HEK293 (cell line): ENCODE results near the gene DDX23.

Experiments
- SP2 ChIP-seq: fragments of 450-650 bp; formaldehyde crosslinking; IDR thresholded peaks from 2 replicates; pipeline ENCODE4 v1.5.1; 2016; ENCODE audit warnings: missing biosample characterization, missing genetic modification characterization
- TCF7L2 ChIP-seq: IDR thresholded peaks from 2 replicates; pipeline ENCODE4 v1.6.1; 2011; ENCODE audit warnings: low read depth, mild to moderate bottlenecking, inconsistent platforms, low read length, moderate library complexity, borderline replicate concordance
- ZNF157 ChIP-seq: fragments of 450-650 bp; formaldehyde crosslinking; IDR thresholded peaks from 2 replicates; pipeline ENCODE4 v1.5.1; 2016; ENCODE audit warnings: missing biosample characterization, missing genetic modification characterization
- ZNF529 ChIP-seq: fragments of 450-650 bp; formaldehyde crosslinking; IDR thresholded peaks from 2 replicates; pipeline ENCODE4 v1.5.1; 2017; ENCODE audit warnings: missing genetic modification characterization, missing biosample characterization; ENCODE audit not compliant: insufficient replicate concordance
- ZNF791 ChIP-seq: fragments of 450-650 bp; formaldehyde crosslinking; IDR thresholded peaks from 2 replicates; pipeline ENCODE4 v1.5.1; 2016; ENCODE audit warnings: missing biosample characterization, missing genetic modification characterization

DNA sequence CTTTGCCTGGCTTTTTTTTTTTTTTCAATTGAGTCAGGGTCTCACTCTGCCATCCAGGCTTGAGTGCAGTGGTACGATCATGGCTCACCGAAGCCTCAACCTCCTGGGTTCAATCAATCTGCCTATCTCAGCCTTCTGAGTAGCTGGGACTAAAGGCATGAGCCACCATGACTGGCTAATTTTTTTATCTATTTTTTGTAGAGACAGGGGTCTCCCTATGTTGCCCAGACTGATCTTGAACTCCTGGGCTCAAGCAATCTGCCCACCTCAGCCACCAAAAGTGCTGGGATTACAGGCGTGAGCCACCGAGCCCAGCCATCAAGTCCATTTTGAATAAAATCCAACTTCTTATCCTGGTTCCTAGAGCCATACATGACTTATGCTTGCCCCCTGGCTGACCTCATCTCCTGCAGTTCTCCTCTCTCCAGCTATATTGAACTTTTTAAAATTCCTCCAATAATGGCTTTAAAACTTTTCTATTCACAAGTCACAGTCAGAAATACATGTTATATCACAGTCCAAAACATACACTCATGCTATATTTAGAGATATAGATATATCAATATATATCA is 24.1 kb upstream of the DDX23 start:
- TF ChIP-seq SP2 (tag by site-specific recombination): no peak
- TF ChIP-seq ZNF157 (tag by site-specific recombination): no peak
- no peak for TF ChIP-seq TCF7L2
- TF ChIP-seq ZNF529 (tag by site-specific recombination): no peak
- TF ChIP-seq ZNF791 (tag by site-specific recombination): no peak
